ENCODE data around the gene ARAP1. TPM values are rescaled to one million over a fixed set of nuclear protein-coding genes. Genes with fewer than 3 reads are reported as not detected.

ARAP1 gene
- total RNA-seq, 2 experiments from 2014 or later, result 129 to 134 TPM

GRCh38 chr11:72704783-72705265 lies 47.4 kb downstream of the ARAP1 start:
- H3K4me3 Mint-ChIP-seq, result no peak overlapping the region
- DNase-seq (no peak), ATAC-seq (ENCODE audit: low read depth) (no peak)
- peaks cover 3% of the 10 kb centered on the region for H3K4me1 Mint-ChIP-seq
- no peaks in the 10 kb centered on the region for H3K9me3 Mint-ChIP-seq
- peaks cover 27% of the 10 kb centered on the region for H3K36me3 Mint-ChIP-seq
- POLR2A ChIA-PET, result no interaction called here
- no peaks in the 10 kb centered on the region for H3K27me3 Mint-ChIP-seq
- H3K27ac Mint-ChIP-seq, result peak overlapping the region; percentile 49

- POLR2A ChIA-PET, result interaction anchor here (0.9 kb wide), 1 partner anchor 89 kb away, joined by 4 read pairs; no protein-coding TSS in a partner anchor
- no peak for ATAC-seq (ENCODE audit: low read depth)
- DNase-seq, result no peak
- no peak overlapping the region for H3K27ac Mint-ChIP-seq
- peaks cover 1% of the 10 kb centered on the region for H3K4me1 Mint-ChIP-seq
- H3K9me3 Mint-ChIP-seq, result no peaks in the 10 kb centered on the region
- H3K27me3 Mint-ChIP-seq, result no peaks in the 10 kb centered on the region
- peaks cover 25% of the 10 kb centered on the region for H3K36me3 Mint-ChIP-seq
- H3K4me3 Mint-ChIP-seq, result no peak overlapping the region
These were observed 48.0 kb downstream of the ARAP1 start for GRCh38 chr11:72704028-72704782.

- DNase-seq, result no peak
- POLR2A ChIA-PET, result interaction anchor here (0.9 kb wide), 1 partner anchor 89 kb away, joined by 4 read pairs; no protein-coding TSS in a partner anchor
- no peak for ATAC-seq (ENCODE audit: low read depth)
These were observed 48.8 kb downstream of the ARAP1 start for GRCh38 chr11:72703267-72704008.

GRCh38 chr11:72702577-72703241 lies 49.5 kb downstream of the ARAP1 start:
- POLR2A ChIA-PET, result no interaction called here
- no peaks in the 10 kb centered on the region for H3K9me3 Mint-ChIP-seq

More at GRCh38 chr11:72703267-72704008, 48.8 kb downstream of the ARAP1 start:
- H3K27me3 Mint-ChIP-seq, result no peaks in the 10 kb centered on the region
- H3K4me3 Mint-ChIP-seq, result no peak overlapping the region
- no peak overlapping the region for H3K27ac Mint-ChIP-seq
- H3K9me3 Mint-ChIP-seq, result no peaks in the 10 kb centered on the region
- peaks cover 27% of the 10 kb centered on the region for H3K36me3 Mint-ChIP-seq
- H3K4me1 Mint-ChIP-seq, result peaks cover 1% of the 10 kb centered on the region

GRCh38 chr11:72702096-72702495 lies 50.1 kb downstream of the ARAP1 start:
- Mint-ChIP-seq H3K4me3 (no peak overlapping the region), H3K27me3 (no peaks in the 10 kb centered on the region), H3K9me3 (no peaks in the 10 kb centered on the region), H3K27ac (no peak overlapping the region), H3K4me1 (peaks cover 1% of the 10 kb centered on the region), H3K36me3 (peaks cover 24% of the 10 kb centered on the region)
- ATAC-seq (ENCODE audit: low read depth) (no peak), DNase-seq (no peak)
- POLR2A ChIA-PET, result no interaction called here

More at GRCh38 chr11:72702577-72703241, 49.5 kb downstream of the ARAP1 start:
- H3K4me3 Mint-ChIP-seq, result no peak overlapping the region
- no peak overlapping the region for H3K27ac Mint-ChIP-seq
- ATAC-seq (ENCODE audit: low read depth) (no peak), DNase-seq (no peak)
- peaks cover 27% of the 10 kb centered on the region for H3K36me3 Mint-ChIP-seq
- H3K27me3 Mint-ChIP-seq, result no peaks in the 10 kb centered on the region
- peaks cover 1% of the 10 kb centered on the region for H3K4me1 Mint-ChIP-seq

- no peaks in the 10 kb centered on the region for H3K27me3 Mint-ChIP-seq
- no peak overlapping the region for H3K27ac Mint-ChIP-seq
- peaks cover 20% of the 10 kb centered on the region for H3K36me3 Mint-ChIP-seq
- POLR2A ChIA-PET, result no interaction called here
- H3K9me3 Mint-ChIP-seq, result no peaks in the 10 kb centered on the region
- ATAC-seq (ENCODE audit: low read depth), result no peak
- peaks cover 1% of the 10 kb centered on the region for H3K4me1 Mint-ChIP-seq
- no peak overlapping the region for H3K4me3 Mint-ChIP-seq
- DNase-seq, result no peak
These were observed 50.7 kb downstream of the ARAP1 start for GRCh38 chr11:72701466-72701865.

- Mint-ChIP-seq H3K4me1 (no peaks in the 10 kb centered on the region), H3K9me3 (no peaks in the 10 kb centered on the region), H3K36me3 (peaks cover 18% of the 10 kb centered on the region), H3K4me3 (no peak overlapping the region), H3K27me3 (no peaks in the 10 kb centered on the region), H3K27ac (no peak overlapping the region)
- POLR2A ChIA-PET, result no interaction called here
- no peak for DNase-seq
- ATAC-seq (ENCODE audit: low read depth), result no peak
These were observed 52.1 kb downstream of the ARAP1 start for GRCh38 chr11:72700146-72700545.

- DNase-seq (no peak), ATAC-seq (ENCODE audit: low read depth) (no peak)
- Mint-ChIP-seq H3K4me1 (peaks cover 2% of the 10 kb centered on the region), H3K27ac (no peak overlapping the region), H3K27me3 (no peaks in the 10 kb centered on the region), H3K36me3 (peaks cover 30% of the 10 kb centered on the region), H3K4me3 (no peak overlapping the region), H3K9me3 (no peaks in the 10 kb centered on the region)
- POLR2A ChIA-PET, result no interaction called here
These were observed 54.4 kb downstream of the ARAP1 start for GRCh38 chr11:72697814-72698213.

- H3K4me3 Mint-ChIP-seq, result no peak overlapping the region
- DNase-seq (no peak), ATAC-seq (ENCODE audit: low read depth) (no peak)
- H3K4me1 Mint-ChIP-seq, result peaks cover 2% of the 10 kb centered on the region
- H3K27me3 Mint-ChIP-seq, result no peaks in the 10 kb centered on the region
- H3K27ac Mint-ChIP-seq, result no peak overlapping the region
- POLR2A ChIA-PET, result no interaction called here
- H3K9me3 Mint-ChIP-seq, result no peaks in the 10 kb centered on the region
- H3K36me3 Mint-ChIP-seq, result peaks cover 32% of the 10 kb centered on the region
These were observed 55.1 kb downstream of the ARAP1 start for GRCh38 chr11:72696866-72697700.

GRCh38 chr11:72695354-72695753 lies 56.9 kb downstream of the ARAP1 start:
- no peak overlapping the region for H3K27ac Mint-ChIP-seq
- POLR2A ChIA-PET, result interaction anchor here (0.7 kb wide), 1 partner anchor 447 kb away, joined by 3 read pairs; the partner anchor contains the start of gene FCHSD2

GRCh38 chr11:72693271-72693968 lies 58.8 kb downstream of the ARAP1 start:
- H3K9me3 Mint-ChIP-seq, result no peaks in the 10 kb centered on the region
- DNase-seq (no peak), ATAC-seq (ENCODE audit: low read depth) (no peak)
- H3K27me3 Mint-ChIP-seq, result no peaks in the 10 kb centered on the region
- peaks cover 7% of the 10 kb centered on the region for H3K4me1 Mint-ChIP-seq
- POLR2A ChIA-PET, result no interaction called here
- no peak overlapping the region for H3K4me3 Mint-ChIP-seq
- H3K27ac Mint-ChIP-seq, result no peak overlapping the region
- peaks cover 19% of the 10 kb centered on the region for H3K36me3 Mint-ChIP-seq

More at GRCh38 chr11:72695354-72695753, 56.9 kb downstream of the ARAP1 start:
- peaks cover 2% of the 10 kb centered on the region for H3K4me1 Mint-ChIP-seq
- no peak for ATAC-seq (ENCODE audit: low read depth)
- DNase-seq, result no peak
- H3K4me3 Mint-ChIP-seq, result no peak overlapping the region
- H3K36me3 Mint-ChIP-seq, result peaks cover 29% of the 10 kb centered on the region
- no peaks in the 10 kb centered on the region for H3K27me3 Mint-ChIP-seq
- H3K9me3 Mint-ChIP-seq, result no peaks in the 10 kb centered on the region

- ATAC-seq (ENCODE audit: low read depth) (no peak), DNase-seq (no peak)
- H3K4me3 Mint-ChIP-seq, result no peak overlapping the region
- peaks cover 22% of the 10 kb centered on the region for H3K36me3 Mint-ChIP-seq
- H3K4me1 Mint-ChIP-seq, result peaks cover 14% of the 10 kb centered on the region
- POLR2A ChIA-PET, result no interaction called here
- H3K9me3 Mint-ChIP-seq, result no peaks in the 10 kb centered on the region
- H3K27me3 Mint-ChIP-seq, result no peaks in the 10 kb centered on the region
- no peak overlapping the region for H3K27ac Mint-ChIP-seq
These were observed 59.5 kb downstream of the ARAP1 start for GRCh38 chr11:72692498-72693237.

All from activated naive CD8-positive, alpha-beta T cell treated with anti-CD3 and anti-CD28 coated beads, Interleukin-2, amount 10 ng/mL, durations not matched to agents 7 days and 5 days (primary cell).